ENCODE measurements around the gene SLC25A20. TPM values are rescaled to one million over a fixed set of nuclear protein-coding genes. Genes with fewer than 3 reads are reported as not detected.

SLC25A20 gene
- total RNA-seq, result 10 to 100 TPM; 19.2 to 23.9 TPM

- peak within 1 kb of the TSS; percentile 93 for H3K27ac Mint-ChIP-seq
- H3K27me3 Mint-ChIP-seq, result no peaks in the 10 kb centered on the region
- peaks cover 19% of the 10 kb centered on the region for H3K4me1 Mint-ChIP-seq
- H3K36me3 Mint-ChIP-seq, result no peaks in the 10 kb centered on the region
- H3K9me3 Mint-ChIP-seq, result no peaks in the 10 kb centered on the region
- peak within 1 kb of the TSS; percentile 94 for H3K4me3 Mint-ChIP-seq
- peak; percentile 96 for DNase-seq
These were observed at the start of gene SLC25A20 for GRCh38 chr3:48898383-48899234. Gene SLC25A20, minus strand, starts transcription at chr3:48898882. Its CDS starts 88 bp downstream, at chr3:48898794.

GRCh38 chr3:48945891-48946549, 47.3 kb upstream of the SLC25A20 start:
- no peaks in the 10 kb centered on the region for H3K9me3 Mint-ChIP-seq
- no peak for DNase-seq
- peaks cover 14% of the 10 kb centered on the region for H3K36me3 Mint-ChIP-seq
- H3K4me3 Mint-ChIP-seq, result no peak overlapping the region
- H3K27ac Mint-ChIP-seq, result peak overlapping the region; percentile 91
- H3K27me3 Mint-ChIP-seq, result no peaks in the 10 kb centered on the region
- H3K4me1 Mint-ChIP-seq, result peaks cover 39% of the 10 kb centered on the region

- H3K4me1 Mint-ChIP-seq, result peaks cover 39% of the 10 kb centered on the region
- peaks cover 14% of the 10 kb centered on the region for H3K36me3 Mint-ChIP-seq
- H3K27me3 Mint-ChIP-seq, result no peaks in the 10 kb centered on the region
- H3K27ac Mint-ChIP-seq, result peak overlapping the region; percentile 91
- H3K4me3 Mint-ChIP-seq, result peak overlapping the region; percentile 11
- DNase-seq, result no peak
- H3K9me3 Mint-ChIP-seq, result no peaks in the 10 kb centered on the region
These were observed 46.8 kb upstream of the SLC25A20 start for GRCh38 chr3:48945432-48945831.

- Mint-ChIP-seq H3K4me3 (no peak overlapping the region), H3K36me3 (peaks cover 41% of the 10 kb centered on the region), H3K4me1 (peaks cover 35% of the 10 kb centered on the region), H3K27me3 (no peaks in the 10 kb centered on the region), H3K9me3 (no peaks in the 10 kb centered on the region), H3K27ac (peak overlapping the region; percentile 54)
- no peak for DNase-seq
These were observed 40.0 kb upstream of the SLC25A20 start for GRCh38 chr3:48938689-48939088.

- Mint-ChIP-seq H3K27ac (peak overlapping the region; percentile 54), H3K4me3 (no peak overlapping the region), H3K36me3 (peaks cover 41% of the 10 kb centered on the region), H3K9me3 (no peaks in the 10 kb centered on the region), H3K27me3 (no peaks in the 10 kb centered on the region), H3K4me1 (peaks cover 32% of the 10 kb centered on the region)
- no peak for DNase-seq
These were observed 39.5 kb upstream of the SLC25A20 start for GRCh38 chr3:48938156-48938555.

- no peak for DNase-seq
- H3K36me3 Mint-ChIP-seq, result peaks cover 53% of the 10 kb centered on the region
- H3K27ac Mint-ChIP-seq, result no peak overlapping the region
- H3K4me1 Mint-ChIP-seq, result peaks cover 39% of the 10 kb centered on the region
- H3K9me3 Mint-ChIP-seq, result no peaks in the 10 kb centered on the region
- H3K27me3 Mint-ChIP-seq, result no peaks in the 10 kb centered on the region
- H3K4me3 Mint-ChIP-seq, result no peak overlapping the region
These were observed 36.8 kb upstream of the SLC25A20 start for GRCh38 chr3:48935530-48935929.

- Mint-ChIP-seq H3K4me3 (no peak overlapping the region), H3K4me1 (peaks cover 45% of the 10 kb centered on the region), H3K27me3 (no peaks in the 10 kb centered on the region), H3K27ac (no peak overlapping the region), H3K9me3 (no peaks in the 10 kb centered on the region), H3K36me3 (peaks cover 59% of the 10 kb centered on the region)
- DNase-seq, result no peak
These were observed 35.8 kb upstream of the SLC25A20 start for GRCh38 chr3:48934333-48934991.

GRCh38 chr3:48931944-48932580, 33.4 kb upstream of the SLC25A20 start:
- peaks cover 65% of the 10 kb centered on the region for H3K36me3 Mint-ChIP-seq
- H3K4me3 Mint-ChIP-seq, result no peak overlapping the region
- H3K4me1 Mint-ChIP-seq, result peaks cover 57% of the 10 kb centered on the region

GRCh38 chr3:48930590-48930989, 31.9 kb upstream of the SLC25A20 start:
- H3K36me3 Mint-ChIP-seq, result peaks cover 70% of the 10 kb centered on the region
- H3K4me1 Mint-ChIP-seq, result peaks cover 65% of the 10 kb centered on the region
- no peak overlapping the region for H3K27ac Mint-ChIP-seq
- no peak overlapping the region for H3K4me3 Mint-ChIP-seq
- DNase-seq, result no peak
- H3K27me3 Mint-ChIP-seq, result no peaks in the 10 kb centered on the region
- no peaks in the 10 kb centered on the region for H3K9me3 Mint-ChIP-seq

More at GRCh38 chr3:48931944-48932580, 33.4 kb upstream of the SLC25A20 start:
- Mint-ChIP-seq H3K9me3 (no peaks in the 10 kb centered on the region), H3K27ac (peak overlapping the region; percentile 3), H3K27me3 (no peaks in the 10 kb centered on the region)
- no peak for DNase-seq

- Mint-ChIP-seq H3K27me3 (no peaks in the 10 kb centered on the region), H3K9me3 (no peaks in the 10 kb centered on the region), H3K4me3 (peak overlapping the region; percentile 1), H3K36me3 (peaks cover 64% of the 10 kb centered on the region), H3K27ac (no peak overlapping the region), H3K4me1 (peaks cover 57% of the 10 kb centered on the region)
- no peak for DNase-seq
These were observed 30.8 kb upstream of the SLC25A20 start for GRCh38 chr3:48929358-48930035.

- Mint-ChIP-seq H3K27ac (peak overlapping the region; percentile 48), H3K9me3 (no peaks in the 10 kb centered on the region), H3K4me3 (no peak overlapping the region), H3K27me3 (no peaks in the 10 kb centered on the region), H3K4me1 (peaks cover 54% of the 10 kb centered on the region), H3K36me3 (peaks cover 62% of the 10 kb centered on the region)
- DNase-seq, result no peak
These were observed 30.0 kb upstream of the SLC25A20 start for GRCh38 chr3:48928679-48929078.

GRCh38 chr3:48927928-48928327, 29.2 kb upstream of the SLC25A20 start:
- Mint-ChIP-seq H3K4me3 (peak overlapping the region; percentile 22), H3K4me1 (peaks cover 54% of the 10 kb centered on the region), H3K9me3 (no peaks in the 10 kb centered on the region), H3K27me3 (no peaks in the 10 kb centered on the region), H3K27ac (no peak overlapping the region), H3K36me3 (peaks cover 58% of the 10 kb centered on the region)
- no peak for DNase-seq

GRCh38 chr3:48926425-48927392, 28.0 kb upstream of the SLC25A20 start:
- no peaks in the 10 kb centered on the region for H3K9me3 Mint-ChIP-seq
- peak overlapping the region; percentile 64 for H3K27ac Mint-ChIP-seq
- H3K4me1 Mint-ChIP-seq, result peaks cover 50% of the 10 kb centered on the region
- no peak for DNase-seq
- H3K36me3 Mint-ChIP-seq, result peaks cover 52% of the 10 kb centered on the region
- H3K27me3 Mint-ChIP-seq, result no peaks in the 10 kb centered on the region
- peak overlapping the region; percentile 4 for H3K4me3 Mint-ChIP-seq
